Measurements from ENCODE around the gene DACH1.

The DACH1 gene

DNA sequence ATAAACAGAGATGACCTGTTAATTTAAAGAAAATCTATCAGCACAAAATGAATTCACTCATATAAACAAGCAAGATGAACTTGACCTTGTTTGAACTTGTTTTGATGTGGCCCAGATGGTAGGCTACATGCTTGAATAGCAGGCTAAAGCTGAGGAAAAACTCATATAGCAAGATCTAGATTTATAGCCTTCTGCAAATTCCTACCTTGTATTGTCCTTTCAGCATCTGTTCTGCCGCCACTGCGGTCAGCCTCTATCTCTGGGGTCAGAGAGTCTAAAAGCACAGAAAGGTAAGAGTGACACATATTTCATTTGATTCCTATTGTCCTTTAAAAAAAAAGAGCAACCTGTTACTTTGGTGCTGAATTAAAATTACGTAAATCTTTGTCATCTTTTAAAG is 392.1 kb downstream of the DACH1 start:
- DNase-seq = no peak

DNA sequence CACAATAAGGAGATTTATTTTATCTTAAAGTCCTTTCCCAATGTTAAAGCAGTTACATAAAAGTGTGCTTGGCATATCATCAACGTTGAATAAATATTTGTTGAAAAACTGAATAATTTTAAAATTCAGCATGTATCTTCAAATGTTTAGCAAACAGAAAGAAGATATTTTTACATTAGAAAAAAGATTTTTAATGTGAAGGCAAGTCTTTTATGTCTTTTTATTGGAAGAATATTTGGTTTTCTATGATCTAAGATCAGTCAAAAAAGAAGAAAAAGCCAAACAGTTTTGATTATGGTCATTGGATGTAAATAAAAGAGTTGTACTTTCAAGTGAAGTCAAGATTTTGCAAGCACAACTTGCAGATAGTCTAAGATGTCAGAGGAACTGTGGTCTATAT is 397.4 kb downstream of the DACH1 start:
- no peak for DNase-seq

DNA sequence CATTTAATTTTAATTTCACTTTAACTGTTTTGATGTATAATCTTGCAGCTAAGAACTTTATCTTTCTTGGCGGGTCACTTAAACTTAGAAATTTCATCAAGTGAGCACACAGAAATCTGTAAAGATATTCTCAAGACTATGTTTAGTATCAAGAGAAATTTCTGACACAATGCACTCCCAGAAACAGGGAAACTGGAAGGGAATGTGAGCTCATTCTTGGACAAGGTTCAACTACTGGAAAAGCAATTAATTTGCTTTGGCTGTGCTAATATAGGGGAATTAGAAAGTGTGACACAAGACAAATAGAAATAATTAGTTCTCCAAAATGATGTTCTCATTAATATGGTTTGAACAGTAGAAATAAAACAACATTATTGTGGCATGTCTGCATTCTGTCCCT is 402.3 kb downstream of the DACH1 start:
- DNase-seq = no peak

DNA sequence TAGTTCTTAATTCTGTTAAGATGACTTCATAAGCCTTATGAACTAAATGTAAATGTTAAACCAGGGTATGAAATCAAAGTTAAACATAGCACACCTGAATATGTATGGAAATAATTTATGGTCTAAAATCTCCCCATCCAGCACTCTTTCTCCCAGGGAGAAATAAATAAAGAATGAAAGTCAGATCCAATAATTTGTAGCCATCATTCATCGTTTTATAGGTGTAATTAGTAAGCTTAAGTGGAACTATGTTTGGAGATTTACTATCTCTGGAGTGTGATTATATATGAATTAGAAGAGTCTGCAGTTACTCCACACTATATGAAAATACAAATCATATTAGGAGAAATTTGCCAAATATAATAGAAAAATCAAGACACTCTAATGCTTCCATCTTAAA is 405.1 kb downstream of the DACH1 start:
- DNase-seq = no peak

DNA sequence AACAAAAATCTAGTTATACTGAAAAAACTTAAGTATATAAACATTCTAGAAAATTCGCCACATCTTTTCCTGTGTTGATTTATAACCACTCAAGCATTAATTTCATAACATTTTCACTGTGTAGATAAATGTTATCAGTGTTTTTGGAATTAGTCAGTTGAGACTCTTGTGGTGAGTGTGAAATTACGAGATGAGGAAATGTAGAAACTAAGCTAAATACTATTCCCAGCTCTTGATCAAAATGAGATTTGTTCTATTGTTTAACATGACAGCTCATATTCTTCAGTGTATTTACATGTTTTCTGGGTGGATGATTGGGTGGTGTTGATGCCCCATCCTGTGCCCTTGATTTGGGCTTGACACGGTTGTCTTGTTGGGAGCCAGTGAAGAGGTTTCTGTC is 406.8 kb downstream of the DACH1 start:
- no peak for DNase-seq

DNA sequence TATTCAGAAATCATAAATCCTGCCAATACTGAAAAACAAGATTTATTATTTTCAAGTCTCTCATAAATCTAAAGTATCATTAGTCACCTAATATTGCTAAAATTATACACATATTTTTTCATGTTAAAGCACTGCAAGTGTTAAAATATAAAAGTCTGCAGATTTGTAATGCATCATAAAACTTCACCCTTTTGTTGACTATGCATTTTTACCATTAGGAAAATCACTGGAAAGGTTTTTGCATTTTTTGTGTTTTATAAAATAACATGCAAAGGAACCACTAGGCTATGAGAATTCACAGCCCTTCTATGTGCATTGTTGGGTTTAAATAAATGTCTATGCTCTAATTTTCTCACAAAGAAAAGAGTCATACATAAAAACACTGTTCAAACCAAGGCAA is 407.3 kb downstream of the DACH1 start:
- DNase-seq = no peak

DNA sequence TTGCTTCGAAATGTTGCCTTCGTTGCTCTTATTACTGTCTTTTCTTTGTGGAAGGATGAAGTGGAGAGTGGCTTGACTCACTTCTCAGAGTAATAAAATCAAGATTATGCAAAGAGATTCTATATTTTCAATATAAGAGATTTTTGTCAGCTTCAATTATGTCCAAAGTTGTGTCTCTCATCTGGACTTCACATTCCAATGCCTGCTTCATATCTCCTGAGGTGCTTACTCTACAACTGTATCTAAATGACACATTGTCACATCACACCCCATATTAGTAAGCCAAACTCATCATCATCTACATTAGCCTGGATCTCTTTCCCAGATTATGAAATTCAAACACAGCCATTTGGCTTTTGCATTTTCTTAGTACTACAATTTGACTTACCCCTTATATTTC is 409.4 kb downstream of the DACH1 start:
- DNase-seq = no peak

DNA sequence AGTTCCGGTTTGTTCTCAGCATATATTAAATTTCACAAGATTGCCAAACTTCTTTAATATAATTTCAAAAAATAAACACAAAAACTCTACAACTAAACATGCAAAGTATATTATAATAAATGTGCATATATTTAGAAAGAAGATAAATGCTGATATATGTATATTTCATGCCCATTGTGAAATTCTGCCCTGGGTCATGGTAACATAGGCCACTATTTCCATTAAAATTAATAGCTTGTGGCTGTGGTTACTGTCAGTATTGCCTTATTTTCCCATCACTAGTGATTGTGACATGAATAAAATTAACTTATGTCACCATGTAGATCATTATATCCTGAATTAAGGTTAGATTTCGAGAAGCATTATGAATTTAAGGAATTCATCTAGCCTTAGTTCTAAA is 410.9 kb downstream of the DACH1 start:
- no peak for DNase-seq

DNA sequence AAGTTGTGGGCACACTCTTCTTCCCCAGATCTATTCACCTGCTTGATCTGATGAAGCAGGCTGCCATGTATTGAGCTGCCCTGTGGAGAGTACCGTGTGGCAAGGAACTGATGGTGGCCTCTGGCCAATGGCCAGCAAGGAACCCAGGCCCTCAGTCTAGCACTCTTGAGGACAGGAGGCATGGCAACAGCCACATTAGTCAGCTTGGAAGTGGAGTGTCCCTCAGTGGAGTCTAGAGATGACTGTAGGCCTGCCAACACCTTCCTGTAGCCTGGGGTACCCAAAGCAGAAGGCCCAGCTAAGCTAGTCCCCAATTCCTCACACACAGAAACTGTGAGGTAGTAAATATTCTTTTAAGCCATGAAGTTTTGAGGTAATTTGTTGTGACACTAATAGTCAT is 412.5 kb downstream of the DACH1 start:
- no peak for DNase-seq

DNA sequence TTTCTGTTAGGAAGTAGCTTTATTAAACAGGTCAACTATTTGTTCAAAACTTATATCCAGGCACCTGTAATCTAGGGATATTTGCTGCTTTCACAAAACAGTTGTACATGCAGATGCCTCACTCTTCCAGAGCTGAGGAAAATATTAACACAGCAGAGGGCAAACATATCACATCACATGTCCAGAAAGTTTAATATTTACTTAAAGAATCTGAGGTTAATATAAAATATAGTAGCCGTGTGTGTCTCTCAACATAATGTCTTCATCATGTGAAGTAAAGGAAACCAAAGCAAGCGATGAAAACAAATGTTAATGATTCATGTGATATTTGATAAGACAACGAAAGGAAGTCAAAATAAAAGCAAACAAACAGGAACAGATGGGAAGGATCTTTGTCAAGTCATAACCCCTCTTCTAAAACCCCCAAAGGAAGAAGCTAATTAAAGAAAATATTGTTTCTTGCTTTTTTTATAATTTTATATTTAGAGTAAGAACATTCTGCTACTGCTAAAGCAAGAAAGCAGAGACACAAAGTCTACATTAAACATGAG is 418.8 kb downstream of the DACH1 start:
- DNase-seq = no peak

DNA sequence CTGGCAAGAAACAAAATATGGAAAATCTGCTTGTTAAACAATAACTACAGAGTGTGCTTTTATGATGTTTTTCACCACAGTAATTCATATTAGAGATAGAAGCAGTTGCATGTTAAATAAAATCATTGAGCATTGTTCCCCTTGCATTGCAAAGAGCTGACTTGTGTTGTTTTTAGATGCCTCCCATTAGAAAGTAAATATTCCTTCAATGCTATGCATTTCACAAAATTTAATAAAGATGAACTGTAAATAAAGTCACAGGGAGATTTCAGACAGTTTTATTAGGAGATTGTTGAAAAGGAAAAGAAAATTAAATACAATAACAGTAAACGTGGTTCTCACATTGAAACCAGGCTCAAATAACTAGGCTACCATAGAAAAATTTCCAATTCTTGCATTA is 429.3 kb downstream of the DACH1 start:
- DNase-seq = no peak

DNA sequence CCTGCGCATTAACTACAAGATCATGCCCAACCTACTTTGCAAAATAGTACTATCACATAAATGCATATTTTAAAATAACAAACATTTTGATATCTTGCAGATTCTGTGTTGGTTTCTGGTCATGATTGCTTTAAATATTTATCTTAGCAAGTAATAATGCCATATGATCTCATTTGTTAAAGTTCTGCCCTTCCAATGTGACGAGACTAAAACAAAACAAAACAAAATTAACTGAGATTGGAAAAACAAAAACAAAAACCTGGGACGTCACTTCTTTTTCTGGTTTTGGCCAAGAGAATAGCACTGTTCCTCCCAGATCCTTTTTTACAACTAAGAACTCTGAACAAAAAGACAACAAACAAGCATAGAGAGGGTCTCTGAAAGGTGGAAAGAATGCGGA is 436.3 kb downstream of the DACH1 start:
- no peak for DNase-seq

DNA sequence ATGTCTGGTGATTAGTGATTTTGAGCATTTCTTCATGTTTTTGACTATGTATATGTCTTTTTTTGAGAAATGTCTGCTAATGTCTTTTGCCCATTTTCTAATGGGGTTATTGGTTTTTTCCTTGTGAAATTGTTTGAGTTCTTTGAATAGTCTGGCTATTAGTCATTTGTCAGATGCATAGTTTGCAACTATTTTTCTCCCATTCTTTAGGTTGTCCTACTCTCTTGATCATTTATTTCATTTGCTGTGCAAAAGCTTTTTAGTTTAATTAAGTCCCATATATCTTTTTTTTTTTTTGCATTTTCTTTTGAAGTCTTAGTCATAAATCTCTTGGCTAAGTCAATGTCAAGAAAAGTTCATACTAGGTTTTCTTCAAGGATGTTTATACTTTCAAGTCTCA is 449.8 kb downstream of the DACH1 start:
- peak in 1 of 2 experiments; percentile 38 for DNase-seq

DNA sequence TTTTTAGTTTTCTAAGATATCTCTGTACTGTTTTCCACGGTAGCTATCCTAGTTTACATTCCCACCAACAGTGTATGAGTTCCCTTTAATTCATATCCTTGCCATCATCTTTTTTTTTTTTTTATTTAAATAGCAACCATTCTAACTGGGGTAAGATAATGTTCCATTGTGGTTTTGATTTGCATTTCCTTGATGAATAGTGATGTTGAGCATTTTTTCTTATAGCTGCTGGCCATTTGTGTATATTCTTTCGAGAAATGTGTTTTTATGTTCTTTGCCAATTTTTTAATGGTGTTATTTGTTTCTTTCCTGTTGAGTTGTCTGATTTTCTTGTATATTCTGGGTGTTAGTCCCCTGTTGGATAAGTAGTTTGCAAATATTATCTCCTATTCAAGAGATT is 454.8 kb downstream of the DACH1 start:
- DNase-seq = no peak

DNA sequence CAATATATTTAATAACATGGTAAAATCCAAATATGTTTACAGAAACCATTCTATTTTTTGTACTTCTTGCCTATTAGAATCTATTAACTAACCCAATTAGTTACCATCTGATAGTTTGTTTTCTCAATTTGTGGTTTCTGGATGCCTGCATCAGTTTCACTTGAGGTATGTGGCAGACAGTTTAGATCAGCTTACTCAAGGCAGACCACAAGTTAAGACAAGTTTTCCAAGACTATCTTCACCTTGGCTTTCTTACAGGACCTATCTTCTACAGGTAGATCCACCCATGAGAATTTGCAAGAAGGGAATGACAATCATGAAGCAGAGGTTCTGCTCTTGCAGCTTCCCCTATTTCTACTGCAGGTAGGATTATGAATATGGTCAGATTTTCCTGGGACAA is 458.6 kb downstream of the DACH1 start:
- no peak for DNase-seq

DNA sequence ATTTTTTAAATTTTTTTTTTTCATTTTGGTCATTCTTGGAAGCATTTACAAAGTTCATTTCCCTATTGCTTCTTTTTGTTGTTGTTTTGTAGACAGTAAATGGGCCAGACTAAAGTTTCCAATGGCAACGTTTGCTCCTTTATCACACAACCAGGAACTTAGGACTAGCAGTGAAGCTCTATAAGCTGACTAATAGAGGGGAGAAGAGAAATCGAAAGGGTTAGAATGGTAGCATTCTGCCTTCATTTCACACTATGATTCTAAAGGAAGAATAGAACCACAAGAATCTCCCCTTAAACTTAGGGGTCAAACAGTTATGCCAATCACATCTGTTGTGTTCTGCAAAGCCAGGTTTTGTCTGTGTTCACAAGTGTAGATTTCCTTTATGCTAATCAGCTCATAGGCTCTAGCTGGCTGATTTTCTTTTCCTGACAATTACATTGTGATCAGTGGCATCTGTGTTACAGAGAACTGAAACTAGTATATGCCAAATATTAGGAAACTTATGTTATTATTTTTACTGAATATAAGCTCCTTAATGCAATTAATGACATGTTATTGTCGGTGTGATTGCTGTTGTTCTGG is 467.3 kb downstream of the DACH1 start:
- no peak for DNase-seq

DNA sequence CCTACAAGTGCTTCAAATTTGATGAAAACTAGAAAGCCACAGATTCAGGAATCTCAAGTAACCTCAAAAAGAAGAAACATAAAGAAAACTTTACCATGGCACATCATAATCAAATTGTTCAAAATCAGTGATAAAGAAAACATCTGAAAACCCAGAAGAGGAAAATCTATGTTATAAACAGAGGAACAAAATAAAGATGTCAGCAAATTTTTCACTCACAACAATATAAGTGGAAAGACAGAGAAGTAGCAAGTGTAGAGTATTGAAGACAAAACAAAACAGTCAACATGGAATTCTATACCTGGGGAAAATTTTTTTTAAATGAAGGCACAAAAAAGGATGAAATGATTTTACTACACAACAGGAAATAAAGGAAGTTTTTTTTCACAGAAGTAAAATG is 470.9 kb downstream of the DACH1 start:
- DNase-seq = no peak

DNA sequence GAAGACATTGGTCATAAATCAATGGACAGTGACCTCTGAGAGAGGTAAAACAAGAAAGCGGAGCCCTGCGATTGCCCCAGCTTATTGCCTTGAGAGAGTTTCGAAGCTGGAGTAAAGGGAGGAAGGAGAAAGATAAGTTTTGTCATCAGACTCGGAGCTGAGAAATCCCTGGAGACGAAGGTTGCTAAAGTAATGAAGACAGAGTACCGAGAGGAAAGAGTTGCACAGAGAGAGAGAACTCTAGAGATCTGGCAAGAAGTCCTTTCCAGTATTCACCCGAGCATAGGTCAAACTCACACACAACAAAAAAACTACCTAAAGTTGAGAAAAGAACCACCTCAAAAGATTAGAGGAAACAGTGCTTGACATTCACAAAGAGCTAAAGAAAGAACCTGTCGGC is 472.0 kb downstream of the DACH1 start:
- no peak for DNase-seq

DNA sequence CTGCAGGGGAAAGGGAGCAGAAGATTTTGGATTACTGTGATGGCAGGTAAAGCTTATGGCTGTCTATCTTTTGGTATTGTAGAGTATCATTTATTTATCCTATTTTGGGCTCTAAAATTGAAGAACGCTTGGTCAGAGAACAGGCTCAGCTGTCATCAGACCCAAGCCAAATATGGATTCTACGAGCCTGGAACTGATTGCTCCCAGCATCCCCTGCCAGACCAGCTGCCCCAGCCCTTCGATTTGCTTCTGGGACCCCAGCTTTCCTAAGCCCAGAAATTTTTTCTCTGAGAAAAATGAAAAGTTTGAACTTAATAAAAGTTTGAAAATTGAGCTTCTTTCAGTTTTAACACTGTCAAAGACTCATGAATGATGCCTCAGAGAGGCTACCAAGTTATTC is 472.8 kb downstream of the DACH1 start:
- no peak for DNase-seq
